ENCODE measurements around the gene SEC24C. TPM values are rescaled to one million over a fixed set of nuclear protein-coding genes. Genes with fewer than 3 reads are reported as not detected.
"Not testable (repeated sequence)": the region's sequence is repeated elsewhere in the genome, so short reads cannot be mapped to it uniquely, and the experiment has no call there.

The SEC24C gene
- total RNA-seq, 1 donor from 2014 or later = 99.0 TPM

DNA sequence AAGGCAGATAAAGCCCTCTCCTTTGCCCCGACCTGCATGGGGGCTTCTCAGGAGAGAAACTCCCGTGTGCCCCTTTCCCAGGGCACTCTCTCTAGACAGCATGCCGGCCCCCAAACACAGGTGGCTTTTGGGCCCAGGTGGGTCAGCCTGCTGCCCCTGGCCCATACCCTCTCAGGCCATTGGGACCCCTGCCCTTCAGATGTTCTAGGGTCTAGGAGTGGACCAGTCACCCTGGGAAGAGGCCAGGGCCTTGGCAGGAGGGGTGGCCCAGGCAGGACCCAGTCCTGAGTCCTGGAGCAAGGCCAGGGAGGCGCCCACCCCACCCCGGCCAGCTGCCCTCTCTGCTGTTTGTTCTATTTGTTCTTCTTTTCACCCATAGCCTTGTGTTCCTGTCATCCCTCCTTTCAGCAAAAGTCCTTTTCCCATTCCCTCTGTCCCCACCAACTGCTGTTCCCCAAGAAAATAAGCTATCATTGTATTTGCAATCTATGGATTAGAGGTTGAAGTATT, 9.3 kb upstream of the SEC24C start:
- Mint-ChIP-seq H3K27me3 (ENCODE audit: low read depth, unreplicated experiment) (no peaks in the 10 kb centered on the region), H3K4me3 (ENCODE audit: unreplicated experiment) (no peak overlapping the region), H3K27ac (ENCODE audit: unreplicated experiment) (no peak overlapping the region), H3K36me3 (ENCODE audit: low read depth, unreplicated experiment) (no peaks in the 10 kb centered on the region), H3K4me1 (ENCODE audit: low read depth, unreplicated experiment) (peaks cover 2% of the 10 kb centered on the region), H3K9me3 (ENCODE audit: unreplicated experiment) (no peaks in the 10 kb centered on the region)
- Histone ChIP-seq H3K4me3 (ENCODE audit: insufficient read depth, low read depth, low read length) (no peak overlapping the region), H3K4me2 (ENCODE audit: low read length) (no peak overlapping the region), H3K9ac (ENCODE audit: low read length) (no peak overlapping the region), H3K4me1 (ENCODE audit: insufficient read depth, low read length) (peaks cover 3% of the 10 kb centered on the region), H3K36me3 (ENCODE audit: insufficient read depth, low read length) (no peaks in the 10 kb centered on the region), H3K27ac (ENCODE audit: low read depth, low read length) (no peak overlapping the region), H4K20me1 (ENCODE audit: insufficient read depth, low read length) (peaks cover 4% of the 10 kb centered on the region), H3K79me2 (ENCODE audit: insufficient read depth, low read length) (peaks cover 44% of the 10 kb centered on the region), H3K27me3 (ENCODE audit: insufficient read depth, low read length) (no peaks in the 10 kb centered on the region), H3K9me3 (ENCODE audit: insufficient read depth, low read depth, low read length) (no peaks in the 10 kb centered on the region), H2AFZ (ENCODE audit: low read depth, low read length) (no peak overlapping the region)
- DNase-seq (ENCODE audit: low read depth) (no peak), FAIRE-seq (no peak)
- TF ChIP-seq, protein P1, sequence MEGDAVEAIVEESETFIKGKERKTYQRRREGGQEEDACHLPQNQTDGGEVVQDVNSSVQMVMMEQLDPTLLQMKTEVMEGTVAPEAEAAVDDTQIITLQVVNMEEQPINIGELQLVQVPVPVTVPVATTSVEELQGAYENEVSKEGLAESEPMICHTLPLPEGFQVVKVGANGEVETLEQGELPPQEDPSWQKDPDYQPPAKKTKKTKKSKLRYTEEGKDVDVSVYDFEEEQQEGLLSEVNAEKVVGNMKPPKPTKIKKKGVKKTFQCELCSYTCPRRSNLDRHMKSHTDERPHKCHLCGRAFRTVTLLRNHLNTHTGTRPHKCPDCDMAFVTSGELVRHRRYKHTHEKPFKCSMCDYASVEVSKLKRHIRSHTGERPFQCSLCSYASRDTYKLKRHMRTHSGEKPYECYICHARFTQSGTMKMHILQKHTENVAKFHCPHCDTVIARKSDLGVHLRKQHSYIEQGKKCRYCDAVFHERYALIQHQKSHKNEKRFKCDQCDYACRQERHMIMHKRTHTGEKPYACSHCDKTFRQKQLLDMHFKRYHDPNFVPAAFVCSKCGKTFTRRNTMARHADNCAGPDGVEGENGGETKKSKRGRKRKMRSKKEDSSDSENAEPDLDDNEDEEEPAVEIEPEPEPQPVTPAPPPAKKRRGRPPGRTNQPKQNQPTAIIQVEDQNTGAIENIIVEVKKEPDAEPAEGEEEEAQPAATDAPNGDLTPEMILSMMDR (IDR thresholded peaks at IDR 0.05; ENCODE audit: insufficient read depth, low read depth, low read length) = no peak
- no peak for TF ChIP-seq EZH2 (IDR thresholded peaks at IDR 0.05; ENCODE audit: insufficient read depth, low read length)

DNA sequence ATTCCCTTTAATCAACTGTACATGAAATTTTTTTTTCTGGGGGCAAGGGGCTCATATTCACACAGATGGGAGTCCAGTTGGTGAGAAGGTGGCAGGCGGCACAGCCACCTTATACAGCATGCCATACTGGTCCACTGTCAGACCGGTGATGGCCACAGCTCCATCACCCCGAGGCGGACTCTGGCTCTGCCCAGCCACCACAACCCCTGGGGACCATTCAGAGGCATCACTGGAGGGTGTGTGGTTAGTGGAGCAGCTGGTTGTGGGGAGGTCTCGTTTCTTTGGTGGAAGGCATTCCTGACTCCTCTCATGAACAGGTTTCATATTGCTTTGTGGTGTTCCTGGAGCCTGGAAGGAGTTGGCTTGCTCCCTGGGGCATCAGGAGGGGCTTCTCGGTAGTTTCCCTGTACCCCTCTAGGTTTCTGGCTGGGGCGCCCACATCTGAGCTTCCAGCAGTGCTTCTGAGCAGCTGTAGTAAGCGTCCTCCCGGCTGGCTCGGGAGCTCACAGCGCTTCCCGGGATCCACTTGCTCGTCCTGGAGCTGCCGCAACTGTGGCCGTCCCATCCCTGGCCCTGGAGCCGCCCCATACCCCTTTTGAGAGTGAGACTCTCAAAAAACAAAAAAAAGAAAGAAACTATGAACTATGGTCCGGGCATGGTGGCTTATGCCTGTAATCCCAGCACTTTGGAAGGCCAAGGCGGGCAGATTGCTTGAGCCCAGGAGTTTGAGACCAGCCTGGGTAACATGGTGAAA, 3.5 kb upstream of the SEC24C start:
- H3K4me3 ChIP-seq (ENCODE audit: insufficient read depth, low read depth, low read length); H2AFZ ChIP-seq (ENCODE audit: low read depth, low read length); H3K27me3 Mint-ChIP-seq (ENCODE audit: low read depth, unreplicated experiment); H4K20me1 ChIP-seq (ENCODE audit: insufficient read depth, low read length); H3K27ac ChIP-seq (ENCODE audit: low read depth, low read length); H3K9me3 Mint-ChIP-seq (ENCODE audit: unreplicated experiment); H3K27ac Mint-ChIP-seq (ENCODE audit: unreplicated experiment); H3K9me3 ChIP-seq (ENCODE audit: insufficient read depth, low read depth, low read length); FAIRE-seq; H3K27me3 ChIP-seq (ENCODE audit: insufficient read depth, low read length); H3K36me3 Mint-ChIP-seq (ENCODE audit: low read depth, unreplicated experiment); H3K4me3 Mint-ChIP-seq (ENCODE audit: unreplicated experiment); H3K36me3 ChIP-seq (ENCODE audit: insufficient read depth, low read length); DNase-seq (ENCODE audit: low read depth); H3K4me2 ChIP-seq (ENCODE audit: low read length); H3K9ac ChIP-seq (ENCODE audit: low read length): not testable (repeated sequence)
- H3K4me1 Mint-ChIP-seq (ENCODE audit: low read depth, unreplicated experiment) = peaks cover 10% of the 10 kb centered on the region
- Histone ChIP-seq H3K79me2 (ENCODE audit: insufficient read depth, low read length) (peaks cover 42% of the 10 kb centered on the region), H3K4me1 (ENCODE audit: insufficient read depth, low read length) (peaks cover 21% of the 10 kb centered on the region)

DNA sequence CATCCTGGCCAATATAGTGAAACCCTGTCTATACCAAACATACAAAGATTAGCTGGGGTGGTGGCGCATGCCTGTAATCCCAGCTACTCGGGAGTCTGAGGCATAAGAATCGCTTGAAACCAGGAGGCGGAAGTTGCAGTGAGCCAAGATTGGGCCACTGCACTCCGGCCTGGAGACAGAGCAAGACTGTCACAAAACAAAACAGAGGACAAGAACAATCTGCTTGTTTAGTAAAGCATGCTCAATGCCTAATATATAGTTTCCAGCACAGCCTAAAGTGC, 1.8 kb upstream of the SEC24C start:
- Histone ChIP-seq H3K27ac (ENCODE audit: low read depth, low read length) (no peak overlapping the region), H3K36me3 (ENCODE audit: insufficient read depth, low read length) (peaks cover 8% of the 10 kb centered on the region), H2AFZ (ENCODE audit: low read depth, low read length) (no peak overlapping the region), H3K27me3 (ENCODE audit: insufficient read depth, low read length) (no peaks in the 10 kb centered on the region), H3K4me1 (ENCODE audit: insufficient read depth, low read length) (peaks cover 21% of the 10 kb centered on the region), H4K20me1 (ENCODE audit: insufficient read depth, low read length) (no peaks in the 10 kb centered on the region), H3K4me2 (ENCODE audit: low read length) (no peak overlapping the region), H3K9me3 (ENCODE audit: insufficient read depth, low read depth, low read length) (no peaks in the 10 kb centered on the region), H3K9ac (ENCODE audit: low read length) (no peak overlapping the region), H3K4me3 (ENCODE audit: insufficient read depth, low read depth, low read length) (no peak overlapping the region), H3K79me2 (ENCODE audit: insufficient read depth, low read length) (peaks cover 55% of the 10 kb centered on the region)
- FAIRE-seq (no peak), DNase-seq (ENCODE audit: low read depth) (no peak)
- H3K27ac Mint-ChIP-seq (ENCODE audit: unreplicated experiment) = no peak overlapping the region
- TF ChIP-seq, protein P1 (IDR thresholded peaks at IDR 0.05; ENCODE audit: insufficient read depth, low read depth, low read length) = no peak
- TF ChIP-seq EZH2 (IDR thresholded peaks at IDR 0.05; ENCODE audit: insufficient read depth, low read length) = no peak
- H3K4me1 Mint-ChIP-seq (ENCODE audit: low read depth, unreplicated experiment) = peaks cover 20% of the 10 kb centered on the region
- no peaks in the 10 kb centered on the region for H3K27me3 Mint-ChIP-seq (ENCODE audit: low read depth, unreplicated experiment)
- H3K4me3 Mint-ChIP-seq (ENCODE audit: unreplicated experiment) = no peak overlapping the region
- peaks cover 4% of the 10 kb centered on the region for H3K36me3 Mint-ChIP-seq (ENCODE audit: low read depth, unreplicated experiment)
- no peaks in the 10 kb centered on the region for H3K9me3 Mint-ChIP-seq (ENCODE audit: unreplicated experiment)

All from astrocyte (in vitro differentiated cells and primary cell).